Tibial nerve (tissue), 4 donors: ENCODE results near the gene RIOK3.

ENCODE experiments used
- EP300 ChIP-seq, 2 donors: sonication (generic); formaldehyde crosslinking; IDR thresholded peaks; one replicate each; pipeline ENCODE4 v1.6.1; 2017; ENCODE audit warnings: antibody characterized with exemption in 2 of 2, mild to moderate bottlenecking in 1 of 2
- POLR2A ChIP-seq, 2 donors: fragments of 450-650 bp; IDR thresholded peaks; one replicate each; pipeline ENCODE4 v1.6.1; 2017; ENCODE audit warnings: antibody characterized with exemption in 2 of 2, mild to moderate bottlenecking in 2 of 2, moderate library complexity in 2 of 2
- TF ChIP-seq, protein P1 (sequence below), 5 experiments: fragments of 200-600 bp in 3 of 5; fragments of 450-650 bp in 2 of 5; sonication (generic) in 3 of 5; IDR thresholded peaks; one replicate each; pipeline ENCODE4 v1.5.1; 2016 to 2019; ENCODE audit warnings: antibody characterized with exemption in 5 of 5, mild to moderate bottlenecking in 3 of 5, moderate library complexity in 2 of 5

DNA sequence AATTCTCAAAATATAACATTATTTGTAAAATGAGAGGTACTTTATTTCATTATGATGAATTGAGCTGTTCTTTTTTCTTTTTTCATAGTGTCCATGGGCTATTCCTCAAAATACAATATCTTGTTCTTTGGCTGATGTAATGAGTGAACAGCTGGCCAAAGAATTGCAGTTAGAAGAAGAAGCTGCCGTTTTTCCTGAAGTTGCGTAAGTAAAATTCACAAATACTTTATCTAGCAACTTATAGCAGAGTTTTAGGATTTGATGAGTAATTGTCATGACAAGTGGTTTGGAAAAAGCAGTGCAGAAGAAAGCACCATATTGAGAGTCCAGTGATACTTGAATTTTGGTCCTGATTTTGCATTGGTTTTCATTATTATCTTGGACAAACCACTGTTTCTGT lies 9.8 kb downstream of the RIOK3 start:
- TF ChIP-seq, protein P1, sequence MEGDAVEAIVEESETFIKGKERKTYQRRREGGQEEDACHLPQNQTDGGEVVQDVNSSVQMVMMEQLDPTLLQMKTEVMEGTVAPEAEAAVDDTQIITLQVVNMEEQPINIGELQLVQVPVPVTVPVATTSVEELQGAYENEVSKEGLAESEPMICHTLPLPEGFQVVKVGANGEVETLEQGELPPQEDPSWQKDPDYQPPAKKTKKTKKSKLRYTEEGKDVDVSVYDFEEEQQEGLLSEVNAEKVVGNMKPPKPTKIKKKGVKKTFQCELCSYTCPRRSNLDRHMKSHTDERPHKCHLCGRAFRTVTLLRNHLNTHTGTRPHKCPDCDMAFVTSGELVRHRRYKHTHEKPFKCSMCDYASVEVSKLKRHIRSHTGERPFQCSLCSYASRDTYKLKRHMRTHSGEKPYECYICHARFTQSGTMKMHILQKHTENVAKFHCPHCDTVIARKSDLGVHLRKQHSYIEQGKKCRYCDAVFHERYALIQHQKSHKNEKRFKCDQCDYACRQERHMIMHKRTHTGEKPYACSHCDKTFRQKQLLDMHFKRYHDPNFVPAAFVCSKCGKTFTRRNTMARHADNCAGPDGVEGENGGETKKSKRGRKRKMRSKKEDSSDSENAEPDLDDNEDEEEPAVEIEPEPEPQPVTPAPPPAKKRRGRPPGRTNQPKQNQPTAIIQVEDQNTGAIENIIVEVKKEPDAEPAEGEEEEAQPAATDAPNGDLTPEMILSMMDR (IDR thresholded peaks at IDR 0.05) = no peak
- TF ChIP-seq POLR2A (IDR thresholded peaks at IDR 0.05) (no peak), EP300 (IDR thresholded peaks at IDR 0.05) (no peak)
